Endometrial microvascular endothelial cells (primary cell): Measurements from ENCODE around the gene TEC. TPM values are rescaled to one million over a fixed set of nuclear protein-coding genes. Genes with fewer than 3 reads are reported as not detected.

Source experiments
- in situ Hi-C: cut with HindIII; loops from 2 replicates; pipeline ENCODE4 v1.10.0; 2017; ENCODE audit warnings: low sequenced_read_pairs, low pct_unique_long_range_greater_than_20kb; ENCODE audit errors: inconsistent ontology term
- total RNA-seq: library from RNA; depleted of rRNA; stranded (reverse); fragments of >200 nt; gene quantifications from one replicate; pipeline ENCODE4 v1.2.3, GENCODE V29; 2015; ENCODE audit errors: inconsistent ontology term

TEC gene
- total RNA-seq, 1 donor from 2014 or later, result 0.74 TPM

DNA sequence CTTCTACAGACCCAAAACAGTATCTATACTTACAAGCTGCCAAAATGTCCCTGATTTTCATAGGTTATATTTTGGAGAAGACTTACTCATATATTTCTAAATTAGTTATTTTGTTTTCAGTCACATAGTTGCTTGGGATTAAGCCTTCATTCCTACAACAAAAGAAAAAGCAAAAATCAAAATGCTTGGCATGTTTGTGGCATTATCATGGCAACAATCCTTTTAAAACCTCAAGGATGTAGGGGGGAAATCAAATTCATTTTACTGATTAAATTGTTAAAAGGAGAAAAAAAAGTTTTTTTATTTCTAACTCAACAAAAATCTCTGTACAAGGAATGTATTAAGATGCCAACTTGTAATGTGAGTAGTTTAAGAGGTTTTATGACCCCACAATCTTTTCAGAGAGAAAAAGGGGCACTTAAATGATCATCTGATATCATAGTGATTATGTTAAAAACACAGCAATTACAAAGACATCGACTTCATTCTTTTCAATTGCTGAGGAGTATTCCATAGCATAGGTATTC, 159.1 kb downstream of the TEC start:
- in situ Hi-C loops, result no loop called here

DNA sequence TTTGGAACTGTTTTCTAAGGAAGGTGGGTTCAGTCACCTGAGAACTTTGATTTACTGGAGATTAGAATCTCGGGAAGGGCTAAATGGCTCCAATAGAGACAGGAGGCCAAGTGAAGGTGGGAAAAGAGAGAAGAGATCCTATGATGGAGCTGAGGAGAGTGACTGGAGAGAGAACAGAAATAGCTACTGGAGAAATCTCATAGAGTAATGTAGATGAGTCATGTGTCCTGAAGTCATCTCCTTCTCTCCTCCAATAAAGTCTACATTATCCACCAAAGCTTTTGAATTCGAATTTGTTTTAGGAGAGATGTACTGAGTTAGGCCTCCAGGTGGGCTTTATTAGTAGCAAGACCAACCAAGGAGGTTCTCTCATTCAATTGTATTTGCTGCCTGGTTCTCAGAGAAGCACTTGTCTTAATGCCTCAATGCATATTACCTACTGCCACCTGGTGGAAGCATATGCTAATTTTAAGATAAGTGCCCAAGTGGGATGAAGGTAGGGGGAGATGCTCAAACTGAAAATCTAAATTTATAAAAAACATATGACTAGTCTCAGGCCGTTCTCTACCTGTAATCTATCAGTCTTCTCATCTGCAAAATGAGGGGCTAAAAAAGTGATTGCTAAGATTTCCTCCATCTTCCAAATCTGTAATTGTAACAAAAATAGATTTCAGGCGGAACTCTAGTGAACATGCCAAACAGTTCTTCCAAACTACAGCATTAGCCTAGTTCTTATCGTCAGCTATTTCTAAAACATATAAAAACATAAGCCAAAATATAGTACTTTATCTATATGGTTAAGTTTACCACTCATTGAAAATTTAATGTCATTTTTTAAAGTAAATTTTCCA, 160.0 kb downstream of the TEC start:
- in situ Hi-C loops, result no loop called here

DNA sequence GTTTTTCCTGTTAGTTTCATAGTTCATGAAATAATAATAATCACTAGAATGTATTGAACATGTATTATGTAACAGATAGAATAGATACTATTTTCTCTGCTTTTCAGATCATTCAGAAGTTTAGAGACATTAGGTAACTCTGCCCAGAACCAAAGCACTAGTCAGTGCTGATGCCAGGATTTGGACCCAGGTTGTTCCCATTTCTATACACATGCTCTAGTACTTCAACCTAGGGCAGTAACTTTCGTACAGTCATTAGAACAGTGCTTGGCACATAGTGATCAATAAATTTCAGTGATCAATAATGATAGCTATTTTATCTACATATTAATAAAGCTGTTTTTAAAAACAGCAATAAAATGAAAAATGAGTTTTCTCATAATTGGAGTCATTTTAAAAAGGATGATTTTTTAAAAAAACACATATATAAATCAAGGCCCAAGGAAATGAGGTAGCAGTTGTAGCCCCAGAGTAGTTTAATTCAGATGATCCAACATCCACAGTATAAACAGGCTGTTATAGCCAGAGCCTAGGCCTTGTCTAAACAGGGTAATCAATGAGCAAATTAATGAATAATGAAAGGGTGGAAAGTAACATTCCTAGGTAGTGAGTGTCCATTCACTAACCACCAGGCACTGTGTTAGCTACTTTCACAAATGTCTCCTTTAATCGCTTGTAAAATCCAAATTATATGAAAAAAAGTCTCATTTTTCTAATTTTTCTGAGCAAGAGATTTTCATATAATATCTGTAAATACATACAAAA, 161.1 kb downstream of the TEC start:
- in situ Hi-C loops, result no loop called here

DNA sequence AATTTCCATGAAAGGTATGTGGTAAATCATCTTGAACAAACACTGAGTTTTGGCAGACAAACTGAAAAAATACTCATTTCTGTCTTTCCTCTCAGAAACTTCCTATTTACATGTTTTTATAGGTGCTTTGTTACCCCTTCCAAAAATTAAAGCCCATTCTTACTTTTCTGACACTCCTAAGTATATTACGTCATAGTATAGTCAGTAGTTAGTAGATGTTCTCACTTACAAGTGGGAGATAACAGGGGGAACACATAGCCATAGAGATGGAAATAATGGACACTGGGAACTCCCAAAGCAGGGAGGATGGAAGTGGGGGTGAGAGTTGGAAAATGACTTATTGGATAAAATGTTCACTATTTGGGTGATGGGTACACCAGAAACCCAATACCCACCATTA, 164.4 kb downstream of the TEC start:
- in situ Hi-C loops, result no loop called here

DNA sequence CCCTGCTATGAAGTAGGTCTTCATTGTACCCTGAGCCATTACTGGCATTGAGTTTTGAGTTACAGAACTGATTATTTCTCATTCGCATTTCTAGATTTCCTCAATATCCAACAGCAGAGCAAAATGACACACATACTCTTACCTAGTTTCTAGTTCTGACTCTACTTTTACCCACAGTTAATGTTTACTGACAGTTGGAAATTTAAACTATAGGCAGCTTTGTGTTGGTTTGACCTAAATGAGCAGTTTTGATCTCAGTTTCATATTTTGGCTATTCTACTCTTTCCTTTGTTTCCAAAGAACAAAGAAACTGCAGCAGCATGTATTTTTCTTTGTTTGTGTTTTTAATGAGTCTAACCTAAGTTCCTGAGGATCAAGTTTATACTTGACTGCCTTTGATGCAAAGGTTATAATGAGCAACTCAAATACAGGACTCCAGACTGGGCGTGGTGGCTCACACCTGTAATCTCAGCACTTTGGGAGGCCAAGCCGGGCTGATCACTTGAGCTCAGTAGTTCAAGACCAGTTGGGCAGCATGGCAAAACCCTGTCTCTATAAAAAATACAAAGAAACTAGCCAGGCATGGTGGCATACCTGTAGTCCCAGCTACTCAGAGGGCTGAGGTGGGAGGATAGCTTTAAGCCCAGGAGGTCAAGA, 166.0 kb downstream of the TEC start:
- in situ Hi-C loops, result no loop called here

DNA sequence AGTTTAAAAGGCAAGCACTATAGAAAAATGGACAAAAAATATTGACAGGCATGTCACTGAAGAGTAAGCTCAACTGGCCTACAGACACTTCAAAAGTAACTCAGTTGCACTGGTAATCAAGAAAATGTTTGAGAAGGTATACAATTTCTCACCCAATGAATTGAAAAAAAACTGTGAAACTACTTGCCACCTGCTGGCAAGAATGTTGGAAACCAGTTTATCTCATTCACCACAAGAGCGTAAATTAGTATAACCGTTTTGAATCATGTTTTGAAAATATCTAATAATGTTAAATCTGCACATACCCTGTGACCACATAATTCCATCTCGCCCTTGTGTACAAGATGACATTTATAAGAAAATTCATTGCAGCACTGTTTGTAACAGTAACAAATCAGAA, 167.3 kb downstream of the TEC start:
- in situ Hi-C loops, result no loop called here

DNA sequence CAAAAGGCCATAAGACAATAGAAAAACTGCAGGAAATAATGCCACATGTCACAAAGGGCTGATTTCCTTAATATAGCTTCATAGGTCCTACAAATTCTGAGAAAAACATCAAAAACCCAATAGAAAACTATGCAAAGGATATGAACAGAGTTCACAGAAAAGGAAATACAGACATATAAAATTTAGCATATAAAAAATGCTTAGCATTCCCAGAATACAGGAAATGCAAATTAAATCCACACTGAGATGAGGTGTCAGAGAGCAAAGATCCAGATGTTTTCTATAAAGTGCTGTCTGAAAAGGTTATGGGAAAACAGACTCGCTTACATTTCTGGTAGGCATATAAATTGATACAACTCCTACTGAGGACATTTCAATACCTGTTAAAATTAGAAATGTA, 169.4 kb downstream of the TEC start:
- in situ Hi-C loops, result no loop called here

DNA sequence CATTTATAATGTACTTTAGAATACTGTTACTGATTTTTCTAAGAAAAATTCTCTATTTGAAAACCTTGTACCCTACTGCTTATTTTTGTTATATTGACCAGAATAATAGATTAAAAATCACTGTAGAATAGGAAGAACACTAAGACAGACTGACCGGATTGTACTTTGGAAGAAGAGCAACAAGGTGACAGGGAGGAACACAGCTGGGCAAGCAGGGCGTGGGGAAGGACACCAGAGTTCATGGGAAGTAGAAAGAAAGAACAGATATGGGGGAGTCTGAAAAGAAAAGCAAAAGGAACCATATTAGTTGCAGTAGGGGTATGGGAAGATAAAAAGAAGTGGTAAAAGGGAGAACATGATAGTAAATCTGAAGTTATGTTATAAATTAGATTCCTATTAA, 174.2 kb downstream of the TEC start:
- in situ Hi-C loops, result no loop called here

DNA sequence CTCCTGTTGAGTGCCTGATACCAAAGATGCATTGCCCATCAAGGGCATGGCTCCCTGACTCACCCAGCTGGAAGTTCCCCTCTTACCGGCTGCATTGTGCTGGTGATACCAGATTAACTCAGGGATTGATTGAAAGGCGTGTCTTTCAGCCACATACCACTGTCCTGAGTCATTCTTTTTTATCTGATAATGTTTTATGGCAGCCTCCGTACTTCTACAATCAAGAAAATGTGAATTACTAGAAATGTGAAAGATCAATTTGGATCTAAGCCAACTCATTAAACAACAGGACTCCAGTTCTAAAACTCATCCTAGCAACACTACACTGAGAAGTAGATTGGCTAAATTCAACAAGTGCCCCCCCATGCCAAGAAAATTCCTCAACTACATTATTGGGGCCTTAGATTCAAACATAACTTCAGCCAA, 175.6 kb downstream of the TEC start:
- in situ Hi-C loops, result no loop called here

DNA sequence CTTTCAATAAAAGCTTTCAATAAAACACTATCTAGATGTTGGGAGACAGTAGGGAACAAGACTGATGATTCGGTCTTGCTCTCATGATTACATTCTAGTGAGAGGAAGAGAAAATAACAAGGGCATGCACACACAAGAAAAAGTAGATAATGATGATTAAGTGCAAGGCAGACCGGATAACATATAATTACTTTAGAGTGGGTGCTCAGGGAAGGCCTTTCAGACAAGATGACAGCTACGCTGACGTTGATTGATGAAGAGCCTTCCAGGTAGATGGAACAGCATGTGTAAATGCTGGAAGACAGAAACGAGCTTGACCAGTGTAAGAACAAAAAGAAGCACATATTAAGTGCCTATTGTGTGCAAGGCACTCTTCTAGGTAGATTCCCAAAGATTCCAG, 179.0 kb downstream of the TEC start:
- in situ Hi-C loops, result no loop called here

DNA sequence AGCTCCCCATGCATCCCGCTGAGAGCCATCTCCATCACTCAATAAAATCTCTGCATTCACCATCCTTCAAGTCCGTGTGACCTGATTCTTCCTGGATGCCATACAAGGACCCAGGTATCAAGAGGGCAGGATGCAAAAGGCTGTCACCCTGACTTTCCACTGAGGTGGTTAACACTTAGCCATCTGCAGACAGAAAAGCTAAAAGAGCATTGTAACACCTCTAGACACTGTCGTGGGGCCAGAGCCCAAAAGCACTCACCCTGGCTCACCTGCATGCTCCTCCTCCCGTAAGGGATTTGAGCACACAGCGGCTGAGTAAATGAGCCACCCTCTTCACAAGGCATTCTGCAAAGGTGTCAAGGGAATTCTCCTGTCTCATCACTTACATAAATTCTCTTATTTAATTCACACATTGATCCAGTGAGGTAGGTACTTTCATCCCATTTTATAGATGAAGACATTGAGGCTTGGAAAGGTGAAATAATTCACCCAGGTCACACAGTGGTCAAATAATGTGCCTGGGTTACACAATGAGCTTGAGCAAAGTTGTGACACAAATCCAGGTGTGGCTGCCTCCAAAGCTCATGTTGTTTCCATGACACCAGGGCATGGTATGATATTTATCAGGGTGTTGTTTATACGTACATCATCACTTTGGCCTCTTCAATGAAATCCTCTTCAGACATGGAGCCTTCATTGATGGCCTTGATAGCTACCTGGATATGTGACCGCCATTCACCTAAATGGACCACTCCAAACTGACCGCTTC, 183.6 kb downstream of the TEC start:
- in situ Hi-C loops, result no loop called here

Other genes with a start within 250 kb of the TEC start
- gene TXK, start 135.6 kb downstream of the TEC start, total RNA-seq, result 0.84 TPM
- 67.3 TPM for gene SLAIN2, start 71.7 kb upstream of the TEC start, total RNA-seq
- gene SLC10A4, start 213.5 kb upstream of the TEC start, total RNA-seq, result not detected
- not detected for gene ZAR1, start 220.4 kb upstream of the TEC start, total RNA-seq